GM18907 (cell line): Measurements from ENCODE around the gene LYSMD1.
A peak's percentile ranks its signal among the peaks of the same experiment; 100 is the strongest.

Experiments used
- ATAC-seq: cut with Tn5 transposase; IDR thresholded peaks from one replicate; pipeline ENCODE4 v1.9.1; 2021; ENCODE audit warnings: mild to moderate bottlenecking, moderate library complexity; ENCODE audit not compliant: unreplicated experiment

The LYSMD1 gene

GRCh38 chr1:151175863-151176262, 10.2 kb upstream of the LYSMD1 start, which contains the start of gene TMOD4:
Gene TMOD4 (minus strand): TSS chr1:151175981. CDS start chr1:151174875, 1,106 bp downstream.
- no peak for ATAC-seq

GRCh38 chr1:151175041-151175741, 9.5 kb upstream of the LYSMD1 start:
- no peak for ATAC-seq

GRCh38 chr1:151171190-151171589, 5.5 kb upstream of the LYSMD1 start:
- no peak for ATAC-seq

GRCh38 chr1:151167116-151167515, 1.4 kb upstream of the LYSMD1 start:
- ATAC-seq, result no peak

- ATAC-seq, result no peak
These were observed 829 bp upstream of the LYSMD1 start for GRCh38 chr1:151166505-151166956.

GRCh38 chr1:151165281-151165737, 393 bp downstream of the LYSMD1 start:
- no peak for ATAC-seq

- ATAC-seq, result no peak
These were observed 896 bp downstream of the LYSMD1 start for GRCh38 chr1:151164732-151165280.

GRCh38 chr1:151159373-151159772, 6.3 kb downstream of the LYSMD1 start:
- ATAC-seq, result no peak

GRCh38 chr1:151158751-151159251, 6.9 kb downstream of the LYSMD1 start:
- ATAC-seq, result no peak

GRCh38 chr1:151158326-151158725, 7.4 kb downstream of the LYSMD1 start:
- no peak for ATAC-seq

GRCh38 chr1:151157067-151157531, 8.6 kb downstream of the LYSMD1 start:
- ATAC-seq, result no peak

GRCh38 chr1:151156515-151156819, 9.2 kb downstream of the LYSMD1 start, which contains the start of gene TNFAIP8L2:
Gene TNFAIP8L2 (plus strand): TSS chr1:151156649. CDS start chr1:151158698, 2,049 bp downstream.
- peak; percentile 68 for ATAC-seq

GRCh38 chr1:151147665-151148064, 18.0 kb downstream of the LYSMD1 start:
- no peak for ATAC-seq

- ATAC-seq, result no peak
These were observed 18.6 kb downstream of the LYSMD1 start for GRCh38 chr1:151147132-151147503.

- peak; percentile 97 for ATAC-seq
These were observed 19.1 kb downstream of the LYSMD1 start, which contains the start of gene SEMA6C for GRCh38 chr1:151146412-151147131. Gene SEMA6C (minus strand): TSS chr1:151146631. CDS start chr1:151142621, 4,010 bp downstream.

- no peak for ATAC-seq
These were observed 19.7 kb downstream of the LYSMD1 start for GRCh38 chr1:151146072-151146411.

GRCh38 chr1:151145304-151146071, 20.2 kb downstream of the LYSMD1 start:
- ATAC-seq, result no peak

GRCh38 chr1:151144474-151145303, 21.0 kb downstream of the LYSMD1 start:
- ATAC-seq, result no peak

GRCh38 chr1:151143986-151144385, 21.7 kb downstream of the LYSMD1 start:
- ATAC-seq, result no peak

GRCh38 chr1:151143057-151143435, 22.7 kb downstream of the LYSMD1 start:
- ATAC-seq, result no peak
